Esophagus muscularis mucosa (tissue), 3 donors: ENCODE measurements around the gene GPC6.

Source experiments
- CTCF ChIP-seq, 3 experiments: fragments of 200-600 bp in 2 of 3; fragments of 450-650 bp in 1 of 3; sonication (generic) in 2 of 3; IDR thresholded peaks; one replicate each; pipeline ENCODE4 v1.5.1; 2017 to 2019; ENCODE audit warnings: antibody characterized with exemption in 3 of 3, mild to moderate bottlenecking in 2 of 3, moderate library complexity in 1 of 3
- POLR2A ChIP-seq: fragments of 450-650 bp; IDR thresholded peaks from one replicate; pipeline ENCODE4 v1.6.1; 2017; ENCODE audit warnings: antibody characterized with exemption, moderate library complexity, mild to moderate bottlenecking, low read depth
- POLR2AphosphoS5 ChIP-seq, 2 donors: sonication (generic); formaldehyde crosslinking; IDR thresholded peaks; one replicate each; pipeline ENCODE4 v1.6.1; 2017; ENCODE audit warnings: antibody characterized with exemption in 2 of 2

- TF ChIP-seq POLR2A, result no peak
- TF ChIP-seq CTCF (IDR thresholded peaks at IDR 0.05), result no peak
- no peak for TF ChIP-seq POLR2AphosphoS5 (IDR thresholded peaks at IDR 0.05)
Observed at GRCh38 chr13:93715866-93716265, 489.3 kb downstream of the GPC6 start.
